RWPE2 (cell line): ENCODE data around the gene ELP2.

Experiments used
- ATAC-seq: fragments of 200-7000 bp; cut with Tn5 transposase; 3 replicates; pipeline ENCODE4 v1.9.1; 2021; ENCODE audit warnings: low read depth
- DNase-seq: peaks from one replicate; pipeline ENCODE4 v3.0.0-alpha.2; 2020; ENCODE audit warnings: low spot score
- H3K27ac ChIP-seq: fragments of 450-650 bp; 2 replicates; pipeline ENCODE4 v1.5.1; 2017; ENCODE audit warnings: mild to moderate bottlenecking; ENCODE audit not compliant: poor library complexity, severe bottlenecking
- H3K27me3 ChIP-seq: fragments of 250-450 bp; sonication (Bioruptor Pico); 2 replicates; pipeline ENCODE4 v1.5.1; 2021; ENCODE audit warnings: mild to moderate bottlenecking, moderate library complexity; ENCODE audit not compliant: insufficient read depth, poor library complexity, severe bottlenecking
- H3K36me3 ChIP-seq: fragments of 250-450 bp; sonication (Bioruptor Pico); 2 replicates; pipeline ENCODE4 v1.5.1; 2020; ENCODE audit warnings: low read depth, mild to moderate bottlenecking, moderate library complexity
- H3K4me1 ChIP-seq: fragments of 250-450 bp; sonication (Bioruptor Pico); 2 replicates; pipeline ENCODE4 v1.5.1; 2021; ENCODE audit warnings: mild to moderate bottlenecking, moderate library complexity; ENCODE audit not compliant: insufficient read depth, poor library complexity, severe bottlenecking
- H3K4me3 ChIP-seq: fragments of 250-450 bp; sonication (Bioruptor Pico); 2 replicates; pipeline ENCODE4 v1.5.1; 2021; ENCODE audit warnings: mild to moderate bottlenecking, moderate library complexity; ENCODE audit not compliant: severe bottlenecking
- H3K9me3 ChIP-seq: fragments of 250-450 bp; sonication (Bioruptor Pico); 2 replicates; pipeline ENCODE4 v1.5.1; 2021; ENCODE audit warnings: mild to moderate bottlenecking, moderate library complexity; ENCODE audit not compliant: severe bottlenecking
- CTCF ChIP-seq: fragments of 450-650 bp; IDR thresholded peaks from one replicate; pipeline ENCODE4 v1.5.1; 2017; ENCODE audit warnings: mild to moderate bottlenecking, moderate library complexity; ENCODE audit not compliant: poor library complexity, severe bottlenecking

The ELP2 gene

DNA sequence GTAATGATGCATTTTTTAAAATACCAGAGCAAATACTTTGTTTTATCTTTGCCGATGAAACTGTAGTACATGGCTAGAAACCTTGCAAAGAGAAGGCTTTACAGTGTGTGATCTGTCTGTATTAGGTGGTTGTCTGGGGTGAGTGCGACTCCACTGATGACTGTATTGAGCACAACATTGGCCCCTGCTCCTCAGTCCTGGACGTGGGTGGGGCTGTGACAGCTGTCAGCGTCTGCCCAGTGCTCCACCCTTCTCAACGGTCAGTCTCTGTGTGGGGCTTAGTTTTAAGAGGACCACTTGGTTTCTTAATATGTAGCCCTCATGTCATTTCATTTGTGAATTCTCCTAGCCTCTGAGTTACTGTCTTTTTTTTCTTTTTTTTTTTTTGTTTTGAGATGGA is 40.2 kb downstream of the ELP2 start:
- ATAC-seq (no peak), DNase-seq (no peak)
- H3K4me3 ChIP-seq: no peak overlapping the region
- no peak overlapping the region for H3K27ac ChIP-seq
- H3K27me3 ChIP-seq: no peaks in the 10 kb centered on the region
- no peak for TF ChIP-seq CTCF
- no peaks in the 10 kb centered on the region for H3K9me3 ChIP-seq
- H3K36me3 ChIP-seq: peaks cover 68% of the 10 kb centered on the region
- H3K4me1 ChIP-seq: no peaks in the 10 kb centered on the region

DNA sequence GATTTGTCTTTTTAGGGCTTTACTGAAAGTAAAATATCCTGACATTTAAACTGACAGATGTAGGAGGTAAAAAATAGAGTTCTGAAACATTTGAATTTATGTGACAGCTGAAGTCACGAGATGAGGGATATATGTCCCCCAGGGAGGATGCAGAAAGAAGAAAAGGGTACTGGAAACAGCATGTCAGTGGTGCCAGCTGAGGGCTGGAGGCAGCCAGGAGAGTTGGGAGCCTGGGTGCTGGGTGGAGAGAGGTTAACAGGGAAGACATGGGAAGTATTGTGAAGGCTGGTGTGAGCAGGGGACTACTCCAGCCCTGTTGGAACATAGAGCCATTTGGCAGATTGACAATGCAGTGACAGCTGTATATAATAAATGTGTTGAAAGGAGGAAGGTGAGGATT is 45.8 kb downstream of the ELP2 start:
- H3K4me1 ChIP-seq: no peaks in the 10 kb centered on the region
- DNase-seq (no peak), ATAC-seq (no peak)
- no peaks in the 10 kb centered on the region for H3K9me3 ChIP-seq
- no peak overlapping the region for H3K4me3 ChIP-seq
- H3K36me3 ChIP-seq: peaks cover 51% of the 10 kb centered on the region
- H3K27ac ChIP-seq: no peak overlapping the region
- no peak for TF ChIP-seq CTCF
- H3K27me3 ChIP-seq: no peaks in the 10 kb centered on the region

- DNase-seq (no peak), ATAC-seq (no peak)
- Histone ChIP-seq H3K9me3 (no peaks in the 10 kb centered on the region), H3K27ac (no peak overlapping the region), H3K4me3 (no peak overlapping the region), H3K27me3 (no peaks in the 10 kb centered on the region), H3K36me3 (peaks cover 48% of the 10 kb centered on the region), H3K4me1 (no peaks in the 10 kb centered on the region)
- TF ChIP-seq CTCF: no peak
Measured at GRCh38 chr18:36176177-36176584, 46.5 kb downstream of the ELP2 start.

DNA sequence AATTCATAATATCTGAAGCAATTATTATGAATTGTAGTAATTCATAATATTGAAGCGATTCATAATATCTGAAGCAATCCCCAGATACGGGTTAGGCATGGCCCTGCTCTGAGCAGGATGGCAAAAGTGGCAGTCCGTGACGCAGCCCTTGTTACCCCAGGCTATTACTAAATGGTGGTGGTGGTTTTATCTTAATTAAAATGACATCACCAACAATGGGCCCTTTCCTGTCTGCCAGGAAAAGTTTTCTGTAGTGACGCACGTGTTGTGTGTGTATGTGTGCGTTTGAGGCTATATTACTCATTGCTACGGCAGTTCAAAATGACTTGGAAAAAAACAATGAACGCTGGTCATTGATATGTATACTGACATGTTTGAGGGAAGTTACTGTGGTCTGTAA is 47.0 kb downstream of the ELP2 start:
- Histone ChIP-seq H3K36me3 (peaks cover 45% of the 10 kb centered on the region), H3K4me3 (no peak overlapping the region), H3K9me3 (no peaks in the 10 kb centered on the region), H3K27me3 (no peaks in the 10 kb centered on the region), H3K4me1 (no peaks in the 10 kb centered on the region), H3K27ac (no peak overlapping the region)
- ATAC-seq (no peak), DNase-seq (no peak)
- no peak for TF ChIP-seq CTCF

DNA sequence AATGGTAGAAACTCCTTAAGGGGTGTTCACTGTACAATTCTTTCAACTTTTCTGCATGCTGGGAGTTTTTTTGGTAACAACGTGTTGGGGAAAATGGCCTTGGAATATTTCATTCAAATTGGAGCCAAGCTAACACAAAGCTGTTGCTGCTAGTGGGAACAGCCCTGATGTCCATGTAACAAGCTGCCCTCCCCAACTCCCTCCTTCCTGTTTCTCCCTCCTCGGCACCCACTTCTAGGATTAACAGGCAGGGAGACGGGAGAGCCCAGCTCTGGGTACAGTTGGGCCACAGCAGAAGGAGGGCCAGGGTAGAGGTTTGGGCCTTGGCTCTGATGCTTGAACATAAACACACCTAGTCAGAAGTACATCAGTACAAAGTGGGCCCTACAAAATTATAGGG is 48.2 kb downstream of the ELP2 start:
- H3K27ac ChIP-seq: no peak overlapping the region

More for the DNA sequence above, 48.2 kb downstream of the ELP2 start:
- no peaks in the 10 kb centered on the region for H3K9me3 ChIP-seq
- ATAC-seq: no peak
- peaks cover 34% of the 10 kb centered on the region for H3K36me3 ChIP-seq
- no peak overlapping the region for H3K4me3 ChIP-seq
- DNase-seq: no peak
- H3K4me1 ChIP-seq: no peaks in the 10 kb centered on the region
- TF ChIP-seq CTCF: no peak
- no peaks in the 10 kb centered on the region for H3K27me3 ChIP-seq
